Sigmoid colon (tissue), 4 donors: ENCODE data around the gene ST7L.

ENCODE experiments used
- CTCF ChIP-seq, 4 experiments: fragments of 450-650 bp in 3 of 4; fragments of 200-600 bp in 1 of 4; IDR thresholded peaks; one replicate each; pipeline ENCODE4 v1.5.1; 2016 to 2019; ENCODE audit warnings: antibody characterized with exemption in 4 of 4, mild to moderate bottlenecking in 3 of 4, moderate library complexity in 2 of 4
- POLR2AphosphoS5 ChIP-seq, 4 donors: sonication (generic); formaldehyde crosslinking; IDR thresholded peaks; one replicate each; pipeline ENCODE4 v1.6.1; 2017; ENCODE audit warnings: antibody characterized with exemption in 4 of 4

GRCh38 chr1:112537456-112537855 lies 81.5 kb downstream of the ST7L start:
- no peak for TF ChIP-seq CTCF (IDR thresholded peaks at IDR 0.05)
- TF ChIP-seq POLR2AphosphoS5 (IDR thresholded peaks at IDR 0.05), result no peak
